Caco-2 (cell line): ENCODE results near the gene WIPF1. TPM values are rescaled to one million over a fixed set of nuclear protein-coding genes. Genes with fewer than 3 reads are reported as not detected.

Source experiments
- BruUV-seq: library from RNA; stranded (reverse); fragments of 400-500 nt; replicated peaks from 2 replicates; lab custom pipeline; 2021; lab: Mats Ljungman, UMichigan
- CTCF ChIA-PET: fragments of 300-600 bp; sonication (Branson Sonifier 250); formaldehyde crosslinking; loops from one replicate; lab custom pipeline; 2022; ENCODE audit warnings: antibody characterized with exemption; lab: Charles Lee
- POLR2A ChIA-PET: fragments of 300-600 bp; sonication (Branson Sonifier 250); formaldehyde crosslinking; loops from one replicate; lab custom pipeline; 2022; ENCODE audit warnings: antibody characterized with exemption; lab: Charles Lee
- DNase-seq, 2 experiments: peaks; one replicate each; pipeline versions ENCODE4 v3.0.0 to v3.0.0-alpha.2; 2020 to 2022
- H3K27me3 ChIP-seq: replicated peaks from 2 replicates; pipeline ENCODE4 v1.6.0; 2011; ENCODE audit warnings: low read length; ENCODE audit not compliant: control insufficient read depth, insufficient read depth
- H3K36me3 ChIP-seq: 2 replicates; pipeline ENCODE4 v1.5.1; 2011; ENCODE audit warnings: low read length; ENCODE audit not compliant: control insufficient read depth, insufficient read depth
- H3K4me1 ChIP-seq: fragments of 250-450 bp; sonication (Bioruptor Pico); 2 replicates; pipeline ENCODE4 v1.5.1; 2020; ENCODE audit warnings: mild to moderate bottlenecking
- H3K4me3 ChIP-seq: 2 replicates; pipeline ENCODE4 v1.5.1; 2011; ENCODE audit warnings: low read depth, mild to moderate bottlenecking, control low read depth, low read length
- H3K9me3 ChIP-seq: fragments of 250-450 bp; sonication (Bioruptor Pico); 2 replicates; pipeline ENCODE4 v1.5.1; 2020; ENCODE audit warnings: mild to moderate bottlenecking, moderate library complexity
- H3K27ac Mint-ChIP-seq: one replicate; pipeline ENCODE4 v1.8.0; 2022; ENCODE audit warnings: mixed read lengths; ENCODE audit not compliant: unreplicated experiment
- H3K27me3 Mint-ChIP-seq: one replicate; pipeline ENCODE4 v1.8.0; 2022; ENCODE audit warnings: mixed read lengths; ENCODE audit not compliant: insufficient read depth, unreplicated experiment
- H3K36me3 Mint-ChIP-seq: one replicate; pipeline ENCODE4 v1.8.0; 2022; ENCODE audit warnings: mild to moderate bottlenecking, mixed read lengths; ENCODE audit not compliant: insufficient read depth, unreplicated experiment
- H3K4me1 Mint-ChIP-seq: one replicate; pipeline ENCODE4 v1.8.0; 2022; ENCODE audit warnings: low read depth, mixed read lengths; ENCODE audit not compliant: unreplicated experiment
- H3K4me3 Mint-ChIP-seq: one replicate; pipeline ENCODE4 v1.8.0; 2022; ENCODE audit warnings: mild to moderate bottlenecking, moderate library complexity, mixed read lengths; ENCODE audit not compliant: unreplicated experiment
- H3K9me3 Mint-ChIP-seq: one replicate; pipeline ENCODE4 v1.8.0; 2022; ENCODE audit warnings: mixed read lengths; ENCODE audit not compliant: unreplicated experiment
- intact Hi-C: fragments of 100-400 bp; cut with micrococcal nuclease; formaldehyde crosslinking; loops from one replicate; pipeline ENCODE4 v1.10.0; 2022; ENCODE audit not compliant: unreplicated experiment
- total RNA-seq: library from RNA; stranded (reverse); gene quantifications from 2 replicates; pipeline ENCODE4 v1.2.3, GENCODE V29; 2022
- TF ChIP-seq, protein P1 (sequence below), 2 experiments: fragments of 200-600 bp in 1 of 2; IDR thresholded peaks; 1 replicate in 1 of 2; 2 replicates in 1 of 2; pipeline versions ENCODE4 v1.5.1 to v1.8.0; 2011 to 2022; ENCODE audit warnings: antibody characterized with exemption in 1 of 2, control low read depth in 1 of 2, inconsistent platforms in 1 of 2, low read depth in 1 of 2, low read length in 1 of 2, mild to moderate bottlenecking in 1 of 2, moderate library complexity in 1 of 2; ENCODE audit not compliant: insufficient read depth in 1 of 2, severe bottlenecking in 1 of 2, unreplicated experiment in 1 of 2

Gene WIPF1
- total RNA-seq, 1 experiment from 2014 or later = 5.1 TPM

DNA sequence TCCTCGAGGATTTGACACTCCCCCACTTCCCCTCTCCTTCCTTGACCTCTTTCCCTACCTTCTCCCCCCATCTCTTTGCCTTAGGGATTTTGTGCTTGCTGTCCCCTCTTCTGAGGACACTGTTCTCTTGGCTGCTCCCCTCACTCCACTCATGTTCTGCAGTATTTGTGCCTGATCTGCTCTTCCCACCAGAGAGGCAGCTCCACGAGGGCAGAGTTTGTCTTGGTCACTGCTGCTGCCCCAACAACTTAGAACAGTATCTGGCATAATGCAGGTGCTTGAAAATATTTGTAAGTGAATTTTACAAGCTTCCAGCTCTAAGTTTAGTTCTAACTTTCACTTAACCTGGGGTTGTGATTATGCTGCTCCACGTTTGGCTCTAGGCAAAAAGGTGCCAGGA lies 10.0 kb upstream of the WIPF1 start:
- no peaks in the 10 kb centered on the region for H3K9me3 Mint-ChIP-seq
- intact Hi-C loops = no loop called here
- H3K36me3 Mint-ChIP-seq = no peaks in the 10 kb centered on the region
- TF ChIP-seq, protein P1, sequence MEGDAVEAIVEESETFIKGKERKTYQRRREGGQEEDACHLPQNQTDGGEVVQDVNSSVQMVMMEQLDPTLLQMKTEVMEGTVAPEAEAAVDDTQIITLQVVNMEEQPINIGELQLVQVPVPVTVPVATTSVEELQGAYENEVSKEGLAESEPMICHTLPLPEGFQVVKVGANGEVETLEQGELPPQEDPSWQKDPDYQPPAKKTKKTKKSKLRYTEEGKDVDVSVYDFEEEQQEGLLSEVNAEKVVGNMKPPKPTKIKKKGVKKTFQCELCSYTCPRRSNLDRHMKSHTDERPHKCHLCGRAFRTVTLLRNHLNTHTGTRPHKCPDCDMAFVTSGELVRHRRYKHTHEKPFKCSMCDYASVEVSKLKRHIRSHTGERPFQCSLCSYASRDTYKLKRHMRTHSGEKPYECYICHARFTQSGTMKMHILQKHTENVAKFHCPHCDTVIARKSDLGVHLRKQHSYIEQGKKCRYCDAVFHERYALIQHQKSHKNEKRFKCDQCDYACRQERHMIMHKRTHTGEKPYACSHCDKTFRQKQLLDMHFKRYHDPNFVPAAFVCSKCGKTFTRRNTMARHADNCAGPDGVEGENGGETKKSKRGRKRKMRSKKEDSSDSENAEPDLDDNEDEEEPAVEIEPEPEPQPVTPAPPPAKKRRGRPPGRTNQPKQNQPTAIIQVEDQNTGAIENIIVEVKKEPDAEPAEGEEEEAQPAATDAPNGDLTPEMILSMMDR (IDR thresholded peaks at IDR 0.05; ENCODE audit: insufficient read depth in 1 of 2, low read depth in 1 of 2, low read length in 1 of 2, severe bottlenecking in 1 of 2, unreplicated experiment in 1 of 2) = no peak
- H3K27me3 Mint-ChIP-seq = no peaks in the 10 kb centered on the region
- Histone ChIP-seq H3K9me3 (no peaks in the 10 kb centered on the region; the same call in 1 of the 2 replicates), H3K27me3 (no peaks in the 10 kb centered on the region), H3K4me3 (no peak overlapping the region), H3K36me3 (no peaks in the 10 kb centered on the region), H3K4me1 (no peaks in the 10 kb centered on the region)
- H3K4me3 Mint-ChIP-seq = no peak overlapping the region
- POLR2A ChIA-PET = no interaction called here
- no TSS peak for BruUV-seq
- H3K27ac Mint-ChIP-seq = no peak overlapping the region
- CTCF ChIA-PET = no interaction called here
- H3K4me1 Mint-ChIP-seq = no peaks in the 10 kb centered on the region
- no peak for DNase-seq

DNA sequence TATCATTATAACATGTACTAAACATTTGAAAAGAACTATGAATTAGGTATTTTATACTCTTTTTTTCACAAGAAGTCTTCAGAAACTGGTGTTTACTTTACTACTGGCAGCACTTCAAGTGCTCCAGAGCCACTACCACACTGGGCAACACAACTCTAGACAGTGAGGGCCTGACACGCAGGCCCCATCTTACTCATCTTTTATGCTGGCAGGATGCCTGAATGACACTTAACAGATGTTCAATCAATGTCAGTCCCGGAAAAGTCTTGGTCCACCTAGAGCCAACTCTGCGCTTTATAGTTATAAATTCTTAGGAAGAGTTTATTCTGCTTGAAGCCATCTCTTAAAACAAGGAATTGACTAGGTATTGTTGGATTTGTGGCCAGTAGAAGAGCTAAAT lies 8.7 kb upstream of the WIPF1 start:
- no peak overlapping the region for H3K4me3 Mint-ChIP-seq
- H3K27me3 Mint-ChIP-seq = no peaks in the 10 kb centered on the region
- no TSS peak for BruUV-seq
- H3K4me3 ChIP-seq = no peak overlapping the region
- no peaks in the 10 kb centered on the region for H3K27me3 ChIP-seq
- H3K27ac Mint-ChIP-seq = no peak overlapping the region
- H3K9me3 Mint-ChIP-seq = no peaks in the 10 kb centered on the region
- no peaks in the 10 kb centered on the region for H3K4me1 Mint-ChIP-seq
- TF ChIP-seq, protein P1 (IDR thresholded peaks at IDR 0.05; ENCODE audit: insufficient read depth in 1 of 2, low read depth in 1 of 2, low read length in 1 of 2, severe bottlenecking in 1 of 2, unreplicated experiment in 1 of 2) = no peak
- H3K4me1 ChIP-seq = no peaks in the 10 kb centered on the region
- no peak for DNase-seq
- intact Hi-C loops = no loop called here
- POLR2A ChIA-PET = no interaction called here
- H3K36me3 Mint-ChIP-seq = no peaks in the 10 kb centered on the region
- H3K9me3 ChIP-seq = no peaks in the 10 kb centered on the region
- H3K36me3 ChIP-seq = no peaks in the 10 kb centered on the region
- CTCF ChIA-PET = no interaction called here

DNA sequence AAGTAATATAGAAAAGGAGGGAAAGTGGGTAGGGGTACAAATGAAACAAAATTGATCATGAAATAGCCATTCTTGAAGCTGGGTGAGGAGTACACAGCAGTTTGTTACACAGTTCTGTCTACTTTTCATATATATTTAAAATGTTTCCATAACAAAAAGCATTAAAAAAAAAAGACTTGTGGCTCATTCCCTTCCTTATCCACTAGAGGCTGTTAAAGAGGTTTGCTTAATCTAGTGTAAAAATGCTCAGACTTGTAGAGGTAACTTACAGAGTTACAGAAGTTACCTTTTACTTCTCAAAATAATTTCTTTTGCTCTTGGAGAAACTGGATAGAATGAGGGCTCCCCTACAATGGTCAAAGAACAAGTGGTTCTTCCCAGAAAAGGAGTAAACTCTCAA lies 8.1 kb upstream of the WIPF1 start:
- ChIA-PET CTCF (no interaction called here), POLR2A (no interaction called here)
- H3K4me3 ChIP-seq = no peak overlapping the region
- no TSS peak for BruUV-seq
- no peaks in the 10 kb centered on the region for H3K36me3 ChIP-seq
- intact Hi-C loops = no loop called here
- no peak for DNase-seq
- H3K36me3 Mint-ChIP-seq = no peaks in the 10 kb centered on the region
- no peaks in the 10 kb centered on the region for H3K27me3 Mint-ChIP-seq
- H3K9me3 ChIP-seq = no peaks in the 10 kb centered on the region
- H3K27me3 ChIP-seq = no peaks in the 10 kb centered on the region
- H3K4me3 Mint-ChIP-seq = no peak overlapping the region
- no peaks in the 10 kb centered on the region for H3K4me1 ChIP-seq
- H3K9me3 Mint-ChIP-seq = peaks cover under 1% of the 10 kb centered on the region
- no peak overlapping the region for H3K27ac Mint-ChIP-seq
- TF ChIP-seq, protein P1 (IDR thresholded peaks at IDR 0.05; ENCODE audit: insufficient read depth in 1 of 2, low read depth in 1 of 2, low read length in 1 of 2, severe bottlenecking in 1 of 2, unreplicated experiment in 1 of 2) = peak; percentile 12 to 39
- no peaks in the 10 kb centered on the region for H3K4me1 Mint-ChIP-seq
